ENCODE results near the gene BMPR2.
"Not testable (repeated sequence)": the region's sequence is repeated elsewhere in the genome, so short reads cannot be mapped to it uniquely, and the experiment has no call there.

Gene BMPR2

DNA sequence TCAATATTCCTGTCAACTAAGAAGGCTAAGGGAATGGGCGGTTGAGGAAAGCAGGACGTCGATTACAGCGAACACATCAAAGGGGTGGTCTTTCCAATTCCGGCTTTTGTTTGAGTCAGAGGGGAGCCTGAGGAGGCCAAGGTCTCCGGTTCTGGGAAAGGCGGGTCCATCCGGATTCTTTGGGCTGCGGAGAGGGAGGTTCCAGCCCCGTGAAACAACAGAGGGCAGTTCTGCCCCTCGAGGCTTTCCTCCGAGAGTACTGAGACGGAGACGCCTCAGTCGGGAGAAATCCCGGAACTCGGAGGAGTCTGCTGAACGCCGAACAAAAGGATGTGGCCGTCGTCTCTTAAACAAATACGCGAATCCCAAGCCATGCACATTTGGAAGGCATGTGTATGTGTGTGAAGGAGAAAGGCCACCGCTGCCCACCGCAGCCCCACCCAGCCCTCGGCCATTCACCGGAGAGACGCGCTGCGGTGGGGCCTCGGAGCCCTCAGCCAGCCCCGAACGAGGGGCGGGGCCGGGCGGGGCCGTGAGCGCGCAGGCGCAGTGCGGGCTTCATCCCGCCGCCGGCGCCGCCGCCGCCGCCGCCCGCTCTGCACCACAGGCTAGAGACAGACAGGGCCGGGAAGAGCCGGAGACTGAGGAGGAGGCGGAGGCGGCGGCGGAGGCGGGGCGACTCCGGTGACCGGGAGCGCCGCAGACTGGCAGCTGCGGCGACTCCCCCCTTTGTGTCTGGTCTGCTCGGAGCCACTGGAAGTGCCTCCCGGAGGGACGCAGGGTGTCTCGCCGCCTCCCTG lies at the start of gene BMPR2:
BMPR2 (plus strand) TSS at position 719 of the 800 bp plus-strand sequence. CDS start 1,148 bp downstream, outside the sequence.
- DNase-seq, result peak; percentile 86

DNA sequence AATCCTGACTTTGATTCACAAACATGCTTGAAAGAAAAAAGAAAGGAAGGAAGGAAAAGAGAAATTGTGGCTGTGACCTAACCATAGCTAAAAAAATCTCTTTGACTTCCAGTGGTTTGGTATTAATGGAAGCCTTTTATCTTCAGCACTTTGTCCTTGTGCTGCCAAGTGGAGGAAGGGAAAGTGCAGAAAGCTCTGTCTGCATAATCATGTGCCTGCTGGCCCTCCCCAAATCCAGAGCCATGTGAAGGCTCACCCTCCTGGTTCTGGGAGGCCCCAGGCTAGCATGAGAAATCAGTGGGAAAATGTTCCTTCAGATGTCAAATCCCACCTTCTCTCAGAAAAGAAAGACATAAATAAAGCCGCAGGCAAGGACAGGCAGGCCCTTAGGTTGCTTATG lies 48.3 kb upstream of the BMPR2 start:
- no peak for DNase-seq

DNA sequence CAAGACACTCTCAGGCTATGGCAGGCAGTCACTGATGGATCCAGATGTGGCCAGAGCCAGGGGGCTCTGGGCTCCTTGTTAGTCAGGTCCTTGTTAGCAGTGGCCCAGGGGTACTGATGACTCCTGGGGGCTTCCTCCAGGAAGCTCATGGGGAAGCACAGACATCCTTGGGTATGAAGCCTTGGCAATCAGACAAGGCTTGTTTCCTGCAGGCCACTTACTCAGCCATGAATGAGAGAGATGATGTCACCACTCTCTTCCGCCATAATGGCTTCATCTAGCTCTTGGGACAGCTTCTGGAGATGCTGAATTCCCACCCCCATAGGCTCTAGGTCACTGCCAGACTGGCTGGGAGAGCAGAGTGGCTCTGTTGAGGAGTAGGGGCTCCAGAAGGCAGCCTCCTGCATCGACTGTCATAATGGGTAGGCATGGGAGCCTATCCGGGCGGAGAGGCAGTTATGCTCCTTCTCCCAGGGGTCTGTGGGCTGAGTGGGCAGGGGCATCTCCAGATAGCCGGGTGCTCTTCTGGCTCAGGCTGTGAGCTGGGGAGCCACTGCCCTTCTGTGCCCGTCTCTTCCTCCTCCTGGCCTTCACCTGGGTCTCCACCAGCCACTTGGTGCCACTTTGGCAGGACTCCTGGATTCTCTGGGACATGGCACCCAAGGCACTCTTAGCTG lies 40.2 kb upstream of the BMPR2 start:
- no peak for DNase-seq

DNA sequence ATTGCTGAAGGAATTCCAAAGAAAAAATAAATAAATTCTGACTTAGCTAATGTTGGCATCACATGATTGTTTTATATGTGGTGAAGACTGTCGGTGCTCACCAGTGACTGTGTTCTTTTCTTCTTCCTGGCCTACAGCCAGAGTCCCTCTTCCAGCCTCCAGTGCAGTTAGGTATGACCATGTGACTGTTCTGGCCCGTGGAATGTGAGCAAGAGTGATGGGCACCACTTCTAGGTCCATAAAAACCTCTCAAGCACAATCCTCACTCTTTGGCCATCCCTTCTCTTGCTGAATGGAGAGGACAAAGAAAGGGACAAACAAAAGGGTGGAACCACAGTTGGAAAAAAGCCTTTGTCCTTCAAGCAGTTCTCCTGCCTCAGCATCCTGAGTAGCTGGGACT lies 39.0 kb upstream of the BMPR2 start:
- peak; percentile 30 for DNase-seq

DNA sequence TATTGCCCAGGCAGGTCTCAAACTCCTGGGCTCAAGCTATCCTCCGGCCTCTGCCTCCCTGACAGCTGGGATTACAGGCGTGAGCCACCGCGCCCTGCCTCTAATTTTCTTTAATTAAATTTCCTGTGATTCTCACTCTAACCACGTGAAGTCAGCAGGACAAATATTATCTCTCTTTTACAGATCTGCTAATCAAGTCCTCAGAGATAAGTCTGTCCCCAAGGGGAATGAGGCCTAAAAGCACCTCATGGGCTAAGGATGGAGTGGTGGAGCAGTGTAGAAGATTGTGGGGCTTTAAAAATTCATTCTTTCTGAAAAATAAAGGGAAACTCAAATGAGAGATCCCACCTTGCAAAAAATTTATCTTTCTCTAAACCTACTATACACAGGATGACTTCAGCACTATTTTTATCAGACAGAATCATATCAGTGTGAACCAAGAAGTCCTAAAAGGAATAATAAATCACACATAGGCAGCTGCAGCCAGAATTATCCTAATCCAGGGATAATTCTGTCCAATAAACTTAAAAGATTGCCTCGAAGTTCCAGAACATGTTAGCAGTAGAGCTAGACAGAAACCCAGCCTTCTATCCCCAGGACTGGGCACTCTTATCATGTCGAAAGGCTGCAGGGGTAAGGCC lies 38.3 kb upstream of the BMPR2 start:
- DNase-seq, result peak; percentile 42

DNA sequence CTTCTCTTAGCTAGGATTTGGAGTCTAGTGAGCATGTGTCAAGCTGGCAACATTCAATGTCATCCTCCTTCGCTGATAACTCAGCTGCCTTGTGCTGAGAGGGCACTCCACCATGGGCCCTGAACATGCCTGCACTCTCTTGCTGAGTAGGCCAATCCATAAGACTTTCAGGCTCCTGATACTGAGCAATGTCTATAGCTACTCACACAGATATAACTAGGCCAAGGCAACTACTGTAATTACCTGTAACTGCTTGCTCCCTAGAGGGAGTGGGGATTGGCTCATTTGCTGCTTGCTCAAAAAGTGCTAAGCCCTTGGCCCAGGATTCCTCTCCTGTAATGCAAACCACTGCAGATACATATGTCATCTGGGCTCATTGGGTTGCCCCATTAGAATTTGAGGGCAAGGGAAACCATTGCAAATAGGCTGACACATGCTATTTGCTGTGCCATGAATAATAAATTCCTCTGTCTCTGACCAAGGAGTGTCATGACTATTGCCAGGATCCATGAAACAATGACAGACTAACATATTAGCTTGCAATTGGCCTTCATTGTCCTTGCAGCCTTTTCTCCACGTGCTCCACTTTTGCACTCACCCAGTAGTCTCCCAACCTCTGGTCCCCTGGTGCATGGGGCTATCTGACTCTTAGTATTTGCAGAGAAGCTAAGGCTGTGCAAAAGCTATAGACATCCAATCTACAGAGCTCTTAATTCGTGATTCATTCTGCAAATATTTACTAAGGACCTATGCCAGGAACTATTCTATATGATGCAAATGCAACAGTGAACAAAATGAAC lies 36.9 kb upstream of the BMPR2 start:
- DNase-seq, result no peak

DNA sequence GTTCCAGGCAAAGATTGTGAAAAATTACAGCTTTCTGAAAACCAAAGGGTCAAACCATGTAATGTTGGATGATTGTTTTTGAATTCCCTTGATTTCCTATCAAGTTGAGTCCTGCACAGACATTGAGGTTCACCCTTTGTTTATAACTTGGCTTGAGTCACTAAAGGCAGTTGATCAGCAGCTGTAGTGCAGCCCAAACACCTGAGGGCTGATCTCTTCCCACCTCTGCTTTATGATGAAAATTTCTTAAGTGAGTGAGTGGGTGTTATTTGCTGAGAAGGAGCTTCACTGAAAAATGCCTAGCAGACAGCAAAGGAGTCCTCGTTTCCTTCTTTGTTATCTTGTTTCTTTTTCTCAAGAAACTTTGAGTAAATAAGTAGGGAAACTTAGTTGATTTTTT lies 31.9 kb upstream of the BMPR2 start:
- no peak for DNase-seq

DNA sequence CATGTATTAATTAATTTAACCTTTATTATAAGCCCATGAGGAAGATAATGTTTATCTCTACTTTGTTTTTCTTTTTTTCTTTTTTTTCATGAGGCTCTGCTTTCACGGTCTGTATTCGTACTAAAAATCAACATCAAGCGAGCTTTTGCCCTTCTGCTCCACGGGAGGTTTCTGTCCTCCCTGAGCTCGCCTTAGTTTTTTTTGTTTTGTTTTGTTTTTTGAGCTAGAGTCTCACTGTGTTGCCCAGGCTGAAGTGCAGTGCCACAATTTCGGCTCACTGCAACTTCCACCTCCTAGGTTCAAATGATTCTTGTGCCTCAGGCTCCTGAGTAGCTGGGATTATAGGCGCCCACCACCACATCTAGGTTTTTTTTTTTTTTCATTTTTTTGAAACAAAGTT lies 29.9 kb upstream of the BMPR2 start:
- no peak for DNase-seq

DNA sequence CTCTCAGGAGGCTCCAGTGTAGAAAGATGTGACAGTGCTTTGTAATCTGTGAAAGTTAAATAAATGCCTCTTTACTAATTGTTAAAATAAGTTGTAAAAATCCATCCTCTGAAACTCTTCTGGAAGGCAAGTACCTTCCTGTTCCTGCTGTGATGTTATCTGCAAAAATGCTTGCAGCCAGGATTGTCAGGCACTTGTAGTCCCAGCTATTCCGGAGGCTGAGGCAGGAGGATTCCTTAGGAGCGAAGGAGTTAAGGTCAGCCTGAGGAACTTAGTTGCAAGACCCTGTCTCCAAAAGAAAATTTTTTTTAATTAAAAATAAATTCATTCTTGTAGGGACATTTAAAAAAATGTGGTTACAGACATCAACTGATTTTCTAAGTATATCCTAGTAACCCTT lies 22.7 kb upstream of the BMPR2 start:
- DNase-seq, result no peak

DNA sequence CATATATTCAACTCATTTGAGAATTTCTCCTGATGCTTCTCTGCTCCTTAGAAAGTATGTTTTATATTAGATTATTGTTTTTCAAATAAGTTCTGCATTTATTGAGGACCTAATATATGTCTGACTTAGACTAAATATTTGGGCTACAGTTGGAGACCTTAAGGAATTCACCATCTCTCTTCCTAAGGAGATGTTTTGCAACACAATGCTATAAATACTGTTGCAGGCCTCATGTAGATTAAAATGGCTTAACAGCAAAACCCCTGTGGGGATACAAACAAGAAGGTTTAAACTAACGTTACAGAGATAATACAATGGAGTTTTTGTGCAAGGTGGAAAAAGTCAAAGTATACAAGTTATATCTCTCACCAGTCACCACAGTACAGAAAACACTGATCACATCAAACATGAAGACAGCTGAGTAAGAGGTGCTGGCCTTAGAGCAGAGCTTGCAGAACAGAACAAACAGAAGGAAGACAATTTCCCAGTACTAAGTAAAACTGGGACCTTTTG lies 20.1 kb upstream of the BMPR2 start:
- DNase-seq, result no peak

DNA sequence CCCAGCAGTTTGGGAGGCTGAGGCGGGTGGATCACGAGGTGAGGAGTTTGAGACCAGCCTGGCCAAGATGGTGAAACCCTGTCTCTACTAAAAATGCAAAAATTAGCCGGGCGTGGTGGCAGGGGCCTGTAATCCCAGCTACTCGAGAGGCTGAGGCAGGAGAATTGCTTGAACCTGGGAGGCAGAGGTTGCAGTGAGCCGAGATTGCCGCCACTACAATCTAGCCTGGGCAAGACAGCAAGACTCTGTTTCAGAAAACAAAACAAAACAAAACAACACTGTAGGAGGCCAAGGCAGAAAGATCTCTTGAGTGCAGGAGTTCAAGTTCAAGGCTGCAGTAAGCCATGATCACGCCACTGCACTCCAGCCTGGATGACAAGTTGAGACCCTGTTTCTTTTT lies 17.2 kb upstream of the BMPR2 start:
- DNase-seq, result not testable (repeated sequence)

DNA sequence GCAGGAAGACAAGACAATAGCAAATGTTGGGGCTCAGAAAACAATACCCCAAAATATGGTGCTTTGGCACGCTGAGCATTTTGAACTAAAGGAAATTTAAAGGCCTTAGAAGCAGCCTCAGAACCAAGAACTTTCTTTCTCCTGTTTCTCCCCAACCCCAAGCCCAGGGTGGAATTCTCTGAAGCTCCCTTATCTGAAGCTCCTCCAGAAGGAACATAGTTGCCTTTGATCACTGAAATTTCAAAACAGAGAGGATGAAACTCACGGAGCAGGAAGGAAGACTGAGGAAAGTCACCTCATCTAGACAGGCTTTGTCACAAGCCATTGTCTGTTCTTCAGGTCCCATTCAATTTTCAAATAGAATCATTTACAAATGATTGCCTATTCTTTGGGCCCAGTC lies 15.5 kb upstream of the BMPR2 start:
- DNase-seq, result no peak

DNA sequence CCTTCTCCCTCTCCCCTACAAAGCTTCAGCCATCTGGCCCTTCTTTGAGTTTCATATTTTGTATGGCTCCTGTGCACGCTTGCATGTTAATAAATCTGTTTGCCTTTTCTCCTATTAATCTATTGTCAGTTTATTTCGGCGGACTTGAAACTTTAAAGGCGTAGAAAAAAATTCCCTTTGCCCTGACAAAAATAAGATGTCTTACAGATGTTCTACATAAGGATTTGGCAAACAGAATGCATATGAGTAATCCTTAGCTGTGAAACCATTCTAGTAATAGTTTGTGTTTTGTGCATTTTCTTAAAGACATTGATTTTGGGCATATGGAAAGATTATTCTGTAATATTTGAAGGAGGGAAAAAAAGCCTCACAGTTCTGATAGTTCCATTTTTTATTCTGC lies 15.0 kb upstream of the BMPR2 start:
- no peak for DNase-seq

DNA sequence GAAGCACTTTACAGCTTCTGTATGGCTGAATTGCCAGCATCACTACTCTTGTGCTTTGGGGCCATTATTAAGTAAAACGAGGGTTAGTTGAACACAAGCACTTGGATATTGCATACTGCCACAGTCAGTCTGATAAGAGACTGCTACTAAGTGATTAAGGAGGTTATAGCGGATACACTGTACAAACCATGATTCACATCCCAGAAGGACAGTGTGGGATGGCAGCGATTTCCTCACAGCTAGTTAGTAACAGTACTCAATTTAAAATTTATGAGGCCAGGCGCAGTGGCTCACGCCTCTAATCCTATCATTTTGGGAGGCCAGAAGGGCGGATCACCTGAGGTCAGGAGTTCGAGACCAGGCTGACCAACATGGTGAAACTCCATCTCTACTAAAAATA lies 2.6 kb upstream of the BMPR2 start:
- DNase-seq, result no peak

DNA sequence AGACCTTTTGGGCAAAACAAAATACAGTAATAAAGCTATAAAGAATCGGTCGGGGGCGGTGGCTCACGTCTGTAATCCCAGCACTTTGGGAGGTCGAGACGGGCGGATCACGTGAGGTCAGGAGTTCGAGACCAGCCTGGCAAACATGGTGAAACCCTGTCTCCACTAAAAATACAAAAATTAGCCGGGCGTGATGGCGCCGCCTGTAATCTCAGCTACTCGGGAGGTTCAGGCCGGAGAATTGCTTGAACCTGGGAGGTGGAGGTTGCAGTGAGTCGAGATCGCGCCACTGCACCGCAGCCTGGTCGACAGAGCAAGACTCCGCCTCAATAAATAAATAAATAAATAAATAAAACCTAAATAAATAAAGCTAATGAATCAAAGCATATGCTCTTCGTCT lies 1.7 kb upstream of the BMPR2 start:
- DNase-seq, result not testable (repeated sequence)

DNA sequence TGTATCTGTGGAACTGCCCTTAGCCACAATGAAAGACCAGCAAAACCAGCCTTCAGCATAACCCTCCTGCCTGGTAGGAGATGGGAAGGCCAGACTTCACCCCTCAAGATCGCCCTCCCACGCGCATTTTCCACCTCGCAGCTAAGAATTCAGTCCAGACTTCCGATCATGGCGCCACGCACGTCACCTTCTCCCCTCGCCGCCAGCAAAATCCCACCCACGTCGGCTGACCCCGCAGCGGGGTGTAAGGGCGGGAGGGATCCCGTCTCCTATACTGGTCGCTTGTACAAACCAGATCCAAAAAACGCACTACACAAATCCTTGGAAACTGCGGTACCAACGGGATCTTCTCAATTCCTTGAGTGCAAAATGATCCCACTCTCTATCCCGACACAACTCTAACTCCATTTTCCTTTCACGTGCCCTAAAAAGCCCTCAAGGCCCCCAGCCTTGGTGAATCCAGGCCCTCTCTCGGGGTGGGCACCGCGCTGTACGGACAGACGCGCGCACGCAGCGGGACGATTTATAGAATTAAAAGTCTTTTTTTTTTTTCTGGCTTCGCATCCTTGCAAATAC lies 1.0 kb upstream of the BMPR2 start:
- peak; percentile 35 for DNase-seq

DNA sequence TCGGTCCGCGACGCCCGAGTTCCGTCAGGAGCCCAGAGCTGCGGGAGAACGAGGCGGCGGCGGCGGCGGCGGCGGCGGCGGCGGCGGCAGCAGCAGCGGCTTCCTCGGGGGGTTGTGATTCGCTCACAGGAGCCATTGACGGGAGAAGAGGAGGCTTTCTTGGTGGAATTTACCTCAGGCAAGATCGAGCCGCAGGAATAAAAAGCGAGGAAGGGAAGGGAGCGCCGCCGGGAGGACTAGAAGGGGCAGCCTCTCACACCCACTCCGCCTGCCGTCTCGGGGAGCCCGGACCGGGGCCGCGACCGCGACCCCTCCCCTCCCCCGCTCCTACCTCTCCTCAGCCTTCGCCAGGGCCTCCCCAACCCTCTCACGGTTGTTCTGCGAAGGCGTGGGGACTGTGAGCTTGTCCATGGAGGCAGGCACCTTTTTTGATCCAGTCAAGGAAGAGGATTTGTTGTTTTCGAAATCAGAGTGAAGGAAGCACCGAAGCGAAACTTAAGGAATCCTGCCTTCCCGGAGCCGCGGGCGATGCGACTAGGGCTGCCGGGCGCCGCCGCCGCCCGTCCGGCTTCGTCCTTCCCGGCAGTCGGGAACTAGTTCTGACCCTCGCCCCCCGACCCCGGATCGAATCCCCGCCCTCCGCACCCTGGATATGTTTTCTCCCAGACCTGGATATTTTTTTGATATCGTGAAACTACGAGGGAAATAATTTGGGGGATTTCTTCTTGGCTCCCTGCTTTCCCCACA lies 506 bp downstream of the BMPR2 start:
- peak; percentile 29 for DNase-seq

DNA sequence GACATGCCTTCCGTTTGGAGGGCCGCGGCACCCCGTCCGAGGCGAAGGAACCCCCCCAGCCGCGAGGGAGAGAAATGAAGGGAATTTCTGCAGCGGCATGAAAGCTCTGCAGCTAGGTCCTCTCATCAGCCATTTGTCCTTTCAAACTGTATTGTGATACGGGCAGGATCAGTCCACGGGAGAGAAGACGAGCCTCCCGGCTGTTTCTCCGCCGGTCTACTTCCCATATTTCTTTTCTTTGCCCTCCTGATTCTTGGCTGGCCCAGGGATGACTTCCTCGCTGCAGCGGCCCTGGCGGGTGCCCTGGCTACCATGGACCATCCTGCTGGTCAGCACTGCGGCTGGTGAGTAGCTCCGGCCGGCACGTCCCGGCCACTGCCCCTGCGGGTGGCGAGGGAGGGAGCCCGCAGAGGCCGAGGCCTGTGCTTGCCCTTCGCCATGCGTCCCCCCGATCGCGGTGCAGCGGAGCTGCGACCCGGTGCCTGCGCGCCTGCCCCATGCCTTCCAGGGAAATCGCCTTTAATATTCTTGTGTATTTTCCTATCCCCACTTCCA lies 1.2 kb downstream of the BMPR2 start:
- peak; percentile 34 for DNase-seq

DNA sequence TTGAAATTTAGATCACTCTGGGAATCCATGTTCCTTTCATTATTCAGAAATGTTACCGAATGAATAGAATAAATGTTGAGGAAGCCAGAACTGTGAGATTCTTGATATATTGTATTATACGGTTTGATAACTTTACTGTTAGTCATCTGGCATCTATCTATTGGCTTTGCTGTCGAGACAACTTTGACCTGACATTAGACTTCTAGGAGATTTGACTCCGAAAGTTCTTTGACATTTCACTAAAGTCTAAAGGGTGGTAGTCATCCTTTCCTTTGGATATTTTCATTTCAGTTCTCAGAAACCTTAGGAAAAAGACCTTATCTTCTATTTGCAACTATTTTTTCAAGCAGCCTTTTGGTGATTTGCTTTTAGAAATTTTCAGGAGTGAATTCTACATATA lies 1.9 kb downstream of the BMPR2 start:
- DNase-seq, result no peak

DNA sequence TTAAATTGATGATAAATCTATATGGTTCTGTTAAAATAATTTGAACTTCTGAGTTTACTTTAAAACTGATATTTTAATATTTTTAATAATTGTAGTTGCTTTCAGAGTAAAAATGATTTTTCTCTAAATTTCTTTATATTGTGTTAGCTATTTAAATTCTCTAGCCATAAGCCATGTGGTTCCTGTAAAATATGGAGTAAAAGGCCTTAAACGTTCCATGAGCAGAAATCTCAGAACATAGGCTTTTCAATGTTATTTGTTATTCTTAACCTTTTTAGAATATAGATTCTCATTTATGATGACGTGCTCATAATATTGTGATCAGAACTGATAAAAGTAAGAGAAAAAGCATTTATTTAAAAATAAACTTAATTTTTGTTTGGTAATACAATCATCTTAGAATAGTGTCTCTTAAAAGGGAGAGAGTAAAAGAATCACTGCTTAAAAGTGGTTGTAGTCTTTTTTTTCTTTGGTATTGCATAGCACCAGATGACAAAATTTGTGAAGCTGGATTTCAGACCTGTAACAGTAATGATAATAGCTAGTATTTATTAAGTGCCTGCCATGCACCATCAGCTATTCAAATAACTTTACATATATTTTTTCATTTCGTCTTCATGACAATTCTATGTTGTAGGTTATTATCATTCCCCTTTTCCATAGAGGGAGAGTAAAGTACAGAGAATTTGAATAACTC lies 2.7 kb downstream of the BMPR2 start:
- DNase-seq, result no peak

DNA sequence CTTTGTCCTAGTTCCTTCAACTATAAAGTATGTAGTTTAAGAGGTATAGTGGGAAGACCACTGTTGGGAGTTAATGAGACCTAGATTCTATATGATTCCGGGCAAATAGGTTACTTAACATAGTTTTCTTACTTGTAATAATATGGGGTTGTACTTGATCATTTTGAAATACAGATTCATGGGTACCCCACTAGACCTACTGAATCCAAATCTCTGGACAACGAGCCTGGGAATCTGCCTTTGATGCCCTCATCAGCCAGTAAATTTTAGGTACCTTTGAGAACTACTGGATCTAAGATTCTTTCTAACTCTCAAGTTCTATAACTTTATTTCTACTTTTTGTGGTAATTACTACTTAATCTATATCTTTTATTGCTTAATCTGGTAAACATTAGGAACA lies 6.6 kb downstream of the BMPR2 start:
- no peak for DNase-seq
